ENCODE data around the gene MIAT.
"Not testable (repeated sequence)": the region's sequence is repeated elsewhere in the genome, so short reads cannot be mapped to it uniquely, and the experiment has no call there.

The MIAT gene

GRCh38 chr22:26701323-26701722 is 43.9 kb downstream of the MIAT start:
- H3K27ac ChIP-seq: no peak overlapping the region
- no peak overlapping the region for H3K4me3 ChIP-seq (IDR thresholded peaks at IDR 0.05; ENCODE audit: insufficient read depth, low read depth, low read length)
- TF ChIP-seq CTCF (conservative IDR thresholded peaks at IDR 0.05; ENCODE audit: low read depth, low read length): no peak

GRCh38 chr22:26702906-26703830 is 45.8 kb downstream of the MIAT start:
- Histone ChIP-seq H3K27ac (no peak overlapping the region), H3K36me3 (ENCODE audit: insufficient read depth) (no peaks in the 10 kb centered on the region), H3K27me3 (ENCODE audit: insufficient read depth, low read depth) (no peaks in the 10 kb centered on the region), H3K4me1 (ENCODE audit: low read depth, poor library complexity, severe bottlenecking) (peaks cover 21% of the 10 kb centered on the region), H3K4me2 (no peak overlapping the region), H3K4me3 (IDR thresholded peaks at IDR 0.05; ENCODE audit: insufficient read depth, low read depth, low read length) (no peak overlapping the region), H3K9ac (no peak overlapping the region), H3K79me2 (ENCODE audit: insufficient read depth, low read depth) (no peaks in the 10 kb centered on the region), H4K20me1 (ENCODE audit: insufficient read depth) (no peaks in the 10 kb centered on the region), H2AFZ (ENCODE audit: low read depth) (no peak overlapping the region)
- no peak for TF ChIP-seq CTCF (conservative IDR thresholded peaks at IDR 0.05; ENCODE audit: low read depth, low read length)

More at GRCh38 chr22:26701323-26701722, 43.9 kb downstream of the MIAT start:
- peaks cover 14% of the 10 kb centered on the region for H3K4me1 ChIP-seq (ENCODE audit: low read depth, poor library complexity, severe bottlenecking)
- no peaks in the 10 kb centered on the region for H3K79me2 ChIP-seq (ENCODE audit: insufficient read depth, low read depth)
- no peak overlapping the region for H2AFZ ChIP-seq (ENCODE audit: low read depth)
- H3K4me2 ChIP-seq: no peak overlapping the region
- no peak overlapping the region for H3K9ac ChIP-seq
- no peaks in the 10 kb centered on the region for H3K27me3 ChIP-seq (ENCODE audit: insufficient read depth, low read depth)
- H3K36me3 ChIP-seq (ENCODE audit: insufficient read depth): no peaks in the 10 kb centered on the region
- H4K20me1 ChIP-seq (ENCODE audit: insufficient read depth): no peaks in the 10 kb centered on the region

- H3K27ac ChIP-seq; H3K79me2 ChIP-seq (ENCODE audit: insufficient read depth, low read depth); H2AFZ ChIP-seq (ENCODE audit: low read depth); H4K20me1 ChIP-seq (ENCODE audit: insufficient read depth); H3K36me3 ChIP-seq (ENCODE audit: insufficient read depth); H3K4me3 ChIP-seq (IDR thresholded peaks at IDR 0.05; ENCODE audit: insufficient read depth, low read depth, low read length); H3K27me3 ChIP-seq (ENCODE audit: insufficient read depth, low read depth); H3K9ac ChIP-seq: not testable (repeated sequence)
- Histone ChIP-seq H3K4me2 (peak overlapping the region; percentile 0; the same call in 1 of the 2 replicates), H3K4me1 (ENCODE audit: low read depth, poor library complexity, severe bottlenecking) (peaks cover 43% of the 10 kb centered on the region)
These were observed 48.0 kb downstream of the MIAT start for GRCh38 chr22:26705379-26705778.

- TF ChIP-seq CTCF (conservative IDR thresholded peaks at IDR 0.05; ENCODE audit: low read depth, low read length): no peak
- peaks cover 59% of the 10 kb centered on the region for H3K4me1 ChIP-seq (ENCODE audit: low read depth, poor library complexity, severe bottlenecking)
- no peak overlapping the region for H3K4me3 ChIP-seq (IDR thresholded peaks at IDR 0.05; ENCODE audit: insufficient read depth, low read depth, low read length)
- H3K27me3 ChIP-seq (ENCODE audit: insufficient read depth, low read depth): no peaks in the 10 kb centered on the region
- H2AFZ ChIP-seq (ENCODE audit: low read depth): no peak overlapping the region
- no peaks in the 10 kb centered on the region for H3K36me3 ChIP-seq (ENCODE audit: insufficient read depth)
- H3K27ac ChIP-seq: no peak overlapping the region
- H4K20me1 ChIP-seq (ENCODE audit: insufficient read depth): no peaks in the 10 kb centered on the region
- H3K79me2 ChIP-seq (ENCODE audit: insufficient read depth, low read depth): no peaks in the 10 kb centered on the region
- H3K9ac ChIP-seq: no peak overlapping the region
- H3K4me2 ChIP-seq: no peak overlapping the region
These were observed 49.7 kb downstream of the MIAT start for GRCh38 chr22:26707090-26707489.

GRCh38 chr22:26707581-26707980 is 50.2 kb downstream of the MIAT start:
- Histone ChIP-seq H3K27me3 (ENCODE audit: insufficient read depth, low read depth) (no peaks in the 10 kb centered on the region), H3K4me2 (peak overlapping the region; percentile 50; the same call in 1 of the 2 replicates), H3K4me1 (ENCODE audit: low read depth, poor library complexity, severe bottlenecking) (peaks cover 59% of the 10 kb centered on the region), H3K27ac (no peak overlapping the region), H3K9ac (no peak overlapping the region), H3K4me3 (IDR thresholded peaks at IDR 0.05; ENCODE audit: insufficient read depth, low read depth, low read length) (no peak overlapping the region), H4K20me1 (ENCODE audit: insufficient read depth) (no peaks in the 10 kb centered on the region), H2AFZ (ENCODE audit: low read depth) (no peak overlapping the region), H3K36me3 (ENCODE audit: insufficient read depth) (no peaks in the 10 kb centered on the region), H3K79me2 (ENCODE audit: insufficient read depth, low read depth) (no peaks in the 10 kb centered on the region)
- no peak for TF ChIP-seq CTCF (conservative IDR thresholded peaks at IDR 0.05; ENCODE audit: low read depth, low read length)
